RWPE1 (cell line): ENCODE results near the gene RALGPS2.

ENCODE experiments used
- CTCF ChIA-PET: fragments of 350-600 bp; sonication (Branson Sonifier 250); formaldehyde crosslinking; extraction: SDS; loops from one replicate; lab custom pipeline; 2021; lab: Yijun Ruan, JAX
- POLR2A ChIA-PET: fragments of 400-600 bp; formaldehyde crosslinking; extraction: SDS; loops from one replicate; lab custom pipeline; 2020; ENCODE audit warnings: antibody characterized with exemption; ENCODE audit not compliant: low non-redundant PET; lab: Yijun Ruan, JAX
- DNase-seq: peaks from one replicate; pipeline ENCODE4 v3.0.0; 2012; ENCODE audit warnings: low spot score
- H3K27ac ChIP-seq: fragments of 450-650 bp; 2 replicates; pipeline ENCODE4 v1.5.1; 2017
- TF ChIP-seq, protein P1 (sequence below): fragments of 450-650 bp; conservative IDR thresholded peaks from 2 replicates; pipeline ENCODE4 v1.5.1; 2017; ENCODE audit warnings: low read depth, mild to moderate bottlenecking

RALGPS2 gene

DNA sequence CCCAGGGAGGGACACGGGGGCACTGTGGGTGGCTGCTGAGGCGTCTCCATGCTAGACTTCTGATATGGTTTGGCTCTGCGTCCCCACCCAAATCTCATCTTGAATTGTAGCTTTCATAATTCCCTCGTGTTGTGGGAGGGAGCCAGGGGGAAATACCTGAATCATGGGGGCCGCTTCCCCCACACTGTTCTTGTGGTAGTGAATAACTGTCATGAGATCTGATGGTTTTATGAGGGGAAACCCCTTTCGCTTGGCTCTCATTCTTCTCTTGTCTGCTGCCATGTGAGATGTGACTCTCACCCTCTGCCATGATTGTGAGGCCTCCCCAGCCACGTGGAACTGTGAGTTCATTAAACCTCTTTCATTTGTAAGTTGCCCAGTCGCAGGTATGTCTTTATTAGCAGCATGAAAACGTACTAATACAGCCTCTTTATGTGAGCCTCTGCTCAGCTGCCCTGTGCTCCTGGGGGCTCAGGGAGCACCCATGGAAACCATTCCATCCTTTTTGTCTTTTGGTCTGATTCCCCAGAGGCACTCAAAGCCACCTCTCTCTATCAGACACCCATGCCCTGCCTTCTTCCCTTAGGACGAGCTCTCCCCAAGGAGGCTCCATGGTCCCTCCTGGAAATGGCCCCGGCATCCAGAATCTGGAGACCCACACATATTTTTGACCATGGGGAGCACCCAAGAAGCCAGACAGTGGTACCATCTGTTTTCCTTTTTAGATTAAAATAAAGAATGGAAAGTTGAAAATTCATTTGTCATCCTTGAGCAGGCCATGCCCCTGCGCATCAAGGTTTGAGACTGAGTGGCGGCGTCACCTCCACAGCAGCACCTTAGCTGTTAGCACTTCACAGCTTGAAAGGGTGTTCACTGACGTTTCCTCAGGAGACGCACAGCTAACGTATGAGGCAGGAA lies 234.8 kb downstream of the RALGPS2 start:
- POLR2A ChIA-PET: no interaction called here
- no peak overlapping the region for H3K27ac ChIP-seq
- CTCF ChIA-PET: no interaction called here
- no peak for DNase-seq
- TF ChIP-seq, protein P1, sequence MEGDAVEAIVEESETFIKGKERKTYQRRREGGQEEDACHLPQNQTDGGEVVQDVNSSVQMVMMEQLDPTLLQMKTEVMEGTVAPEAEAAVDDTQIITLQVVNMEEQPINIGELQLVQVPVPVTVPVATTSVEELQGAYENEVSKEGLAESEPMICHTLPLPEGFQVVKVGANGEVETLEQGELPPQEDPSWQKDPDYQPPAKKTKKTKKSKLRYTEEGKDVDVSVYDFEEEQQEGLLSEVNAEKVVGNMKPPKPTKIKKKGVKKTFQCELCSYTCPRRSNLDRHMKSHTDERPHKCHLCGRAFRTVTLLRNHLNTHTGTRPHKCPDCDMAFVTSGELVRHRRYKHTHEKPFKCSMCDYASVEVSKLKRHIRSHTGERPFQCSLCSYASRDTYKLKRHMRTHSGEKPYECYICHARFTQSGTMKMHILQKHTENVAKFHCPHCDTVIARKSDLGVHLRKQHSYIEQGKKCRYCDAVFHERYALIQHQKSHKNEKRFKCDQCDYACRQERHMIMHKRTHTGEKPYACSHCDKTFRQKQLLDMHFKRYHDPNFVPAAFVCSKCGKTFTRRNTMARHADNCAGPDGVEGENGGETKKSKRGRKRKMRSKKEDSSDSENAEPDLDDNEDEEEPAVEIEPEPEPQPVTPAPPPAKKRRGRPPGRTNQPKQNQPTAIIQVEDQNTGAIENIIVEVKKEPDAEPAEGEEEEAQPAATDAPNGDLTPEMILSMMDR: no peak

DNA sequence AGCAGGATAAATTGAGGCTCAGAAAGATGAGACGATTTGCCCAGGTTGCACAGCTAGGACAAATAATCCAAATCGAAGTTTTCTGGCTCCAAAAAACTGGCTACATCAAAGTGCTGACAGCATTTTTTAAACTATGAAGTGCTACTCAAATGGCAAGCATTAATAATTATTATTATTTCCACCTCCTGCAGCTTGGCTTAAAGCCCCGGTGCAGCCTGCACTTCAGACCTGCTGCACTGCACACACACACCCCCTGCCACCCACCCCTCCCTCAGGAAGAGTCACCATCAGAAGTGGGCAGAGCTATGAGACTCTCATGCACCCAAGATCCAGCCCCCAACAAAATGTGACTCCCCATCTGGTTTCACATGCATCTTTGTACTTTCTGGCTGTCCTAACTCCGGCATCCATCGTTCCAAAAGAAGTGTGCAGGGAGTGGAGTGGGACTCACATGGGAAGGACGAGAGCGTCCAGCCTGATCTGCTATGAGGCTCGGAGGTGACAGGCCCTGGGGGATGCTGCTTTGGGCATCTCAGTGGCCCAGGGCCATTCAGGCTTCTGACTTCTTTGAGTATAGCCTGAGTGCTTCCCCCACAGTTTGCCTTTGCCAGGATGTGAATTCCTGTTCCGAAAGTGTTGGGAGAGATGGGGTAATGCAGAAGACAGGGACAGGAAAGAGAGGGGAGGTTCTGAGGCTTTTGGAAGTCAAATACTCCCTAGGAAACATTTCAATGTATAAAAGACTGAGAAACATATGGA lies 235.6 kb downstream of the RALGPS2 start:
- DNase-seq: no peak
- CTCF ChIA-PET: no interaction called here
- H3K27ac ChIP-seq: no peak overlapping the region
- TF ChIP-seq, protein P1: no peak
- POLR2A ChIA-PET: no interaction called here

DNA sequence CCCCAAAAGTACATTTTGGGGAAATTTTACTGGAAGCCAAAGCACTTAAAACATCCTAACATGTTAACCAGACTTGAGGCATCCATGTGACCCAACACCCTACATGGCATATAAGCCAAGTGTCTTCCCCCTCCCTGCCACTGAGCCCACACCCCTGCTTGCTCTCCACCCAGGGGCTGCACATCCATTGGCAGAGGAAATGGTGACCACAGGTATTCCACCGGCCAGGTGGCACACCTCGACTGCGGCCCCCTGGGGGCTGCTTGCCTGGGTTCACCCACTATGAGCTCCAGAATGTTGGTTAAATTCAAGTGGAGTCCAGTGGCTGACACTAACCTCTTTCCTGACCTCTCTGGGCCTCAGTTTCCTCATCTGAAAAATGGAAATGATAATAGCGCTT lies 236.3 kb downstream of the RALGPS2 start:
- TF ChIP-seq, protein P1: no peak
- no peak overlapping the region for H3K27ac ChIP-seq
- ChIA-PET CTCF (no interaction called here), POLR2A (no interaction called here)
- DNase-seq: no peak

DNA sequence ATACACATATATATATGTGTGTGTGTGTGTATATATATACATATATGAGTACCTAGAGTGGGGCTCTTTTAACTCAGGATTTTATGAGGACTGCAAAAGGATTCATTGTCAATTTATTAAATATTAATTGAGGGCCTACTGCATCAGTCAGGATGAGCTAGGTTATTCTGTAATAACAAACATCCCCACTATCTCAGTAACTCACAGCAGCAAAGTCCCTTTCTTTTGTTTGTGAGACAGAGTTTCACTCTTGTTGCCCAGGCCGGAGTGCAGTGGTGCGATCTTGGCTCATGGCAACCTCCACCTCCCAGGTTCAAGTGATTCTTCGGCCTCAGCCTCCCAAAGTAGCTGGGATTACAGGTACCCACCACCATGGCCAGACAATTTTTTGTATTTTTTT lies 236.8 kb downstream of the RALGPS2 start:
- ChIA-PET CTCF (no interaction called here), POLR2A (no interaction called here)
- H3K27ac ChIP-seq: no peak overlapping the region
- no peak for DNase-seq
- TF ChIP-seq, protein P1: no peak

- no peak for DNase-seq
- TF ChIP-seq, protein P1: no peak
- ChIA-PET CTCF (no interaction called here), POLR2A (no interaction called here)
- no peak overlapping the region for H3K27ac ChIP-seq
Measured at GRCh38 chr1:178962853-178963711, 238.0 kb downstream of the RALGPS2 start.
